GM18505 (cell line): ENCODE results near the gene DLGAP4.
"Not testable (repeated sequence)": the region's sequence is repeated elsewhere in the genome, so short reads cannot be mapped to it uniquely, and the experiment has no call there.

Experiments
- ATAC-seq: cut with Tn5 transposase; IDR thresholded peaks from one replicate; pipeline ENCODE4 v1.9.1; 2021; ENCODE audit not compliant: unreplicated experiment
- POLR2A ChIP-seq: IDR thresholded peaks from 4 replicates; pipeline ENCODE4 v1.6.1; 2011; ENCODE audit warnings: borderline replicate concordance; ENCODE audit not compliant: insufficient read depth, insufficient read length; ENCODE audit errors: extremely low read depth

Gene DLGAP4

GRCh38 chr20:36366623-36367369 lies 60.7 kb downstream of the DLGAP4 start:
- no peak for ATAC-seq
- no peak for TF ChIP-seq POLR2A

- ATAC-seq: no peak
- TF ChIP-seq POLR2A: no peak
Measured at GRCh38 chr20:36367370-36367745, 61.2 kb downstream of the DLGAP4 start.

GRCh38 chr20:36367907-36368799 lies 62.0 kb downstream of the DLGAP4 start:
- ATAC-seq: no peak
- TF ChIP-seq POLR2A: no peak

GRCh38 chr20:36368869-36369268 lies 62.7 kb downstream of the DLGAP4 start:
- no peak for ATAC-seq
- TF ChIP-seq POLR2A: no peak

- TF ChIP-seq POLR2A: no peak
- no peak for ATAC-seq
Measured at GRCh38 chr20:36369739-36370138, 63.6 kb downstream of the DLGAP4 start.

- no peak for ATAC-seq
- no peak for TF ChIP-seq POLR2A
Measured at GRCh38 chr20:36370991-36371790, 65.1 kb downstream of the DLGAP4 start.

GRCh38 chr20:36372666-36373065 lies 66.5 kb downstream of the DLGAP4 start:
- TF ChIP-seq POLR2A: no peak
- ATAC-seq: no peak

GRCh38 chr20:36373089-36373488 lies 67.0 kb downstream of the DLGAP4 start:
- TF ChIP-seq POLR2A: no peak

GRCh38 chr20:36374995-36375394 lies 68.9 kb downstream of the DLGAP4 start:
- no peak for TF ChIP-seq POLR2A
- ATAC-seq: no peak

More at GRCh38 chr20:36373089-36373488, 67.0 kb downstream of the DLGAP4 start:
- ATAC-seq: no peak

- TF ChIP-seq POLR2A: no peak
- ATAC-seq: no peak
Measured at GRCh38 chr20:36377348-36378326, 71.5 kb downstream of the DLGAP4 start.

GRCh38 chr20:36378686-36379085 lies 72.5 kb downstream of the DLGAP4 start:
- no peak for TF ChIP-seq POLR2A
- no peak for ATAC-seq

GRCh38 chr20:36379914-36380313 lies 73.8 kb downstream of the DLGAP4 start:
- not testable (repeated sequence) for ATAC-seq
